Testis (tissue), 2 donors: ENCODE data around the gene AGAP1.

Experiments used
- CTCF ChIP-seq, 3 experiments: fragments of 450-650 bp in 2 of 3; fragments of 200-600 bp in 1 of 3; sonication (generic) in 1 of 3; IDR thresholded peaks; one replicate each; pipeline ENCODE4 v1.5.1; 2016 to 2019; ENCODE audit warnings: antibody characterized with exemption in 3 of 3, mild to moderate bottlenecking in 2 of 3, moderate library complexity in 1 of 3
- POLR2A ChIP-seq: fragments of 450-650 bp; IDR thresholded peaks from one replicate; pipeline ENCODE4 v1.6.1; 2017; ENCODE audit warnings: antibody characterized with exemption, mild to moderate bottlenecking, moderate library complexity

GRCh38 chr2:235507928-235508327 lies 14.1 kb downstream of the AGAP1 start:
- TF ChIP-seq CTCF (IDR thresholded peaks at IDR 0.05) (no peak), POLR2A (no peak)
